Ishikawa (cell line): ENCODE data around the gene INKA1.

ENCODE experiments used
- CEBPB ChIP-seq: IDR thresholded peaks from 2 replicates; pipeline ENCODE4 v1.6.1; 2012
- CREB1 ChIP-seq: IDR thresholded peaks from 2 replicates; pipeline ENCODE4 v1.6.1; 2012; ENCODE audit warnings: low read depth
- EGR1 ChIP-seq: IDR thresholded peaks from 2 replicates; pipeline ENCODE4 v1.6.1; 2012
- EP300 ChIP-seq: IDR thresholded peaks from 2 replicates; pipeline ENCODE4 v1.6.1; 2012; ENCODE audit warnings: borderline replicate concordance
- FOXM1 ChIP-seq: IDR thresholded peaks from 2 replicates; pipeline ENCODE4 v1.6.1; 2012; ENCODE audit warnings: low read depth, borderline replicate concordance
- MAX ChIP-seq: IDR thresholded peaks from 2 replicates; pipeline ENCODE4 v1.6.1; 2012
- NFIC ChIP-seq: IDR thresholded peaks from 2 replicates; pipeline ENCODE4 v1.6.1; 2012
- RAD21 ChIP-seq: IDR thresholded peaks from 2 replicates; pipeline ENCODE4 v1.6.1; 2012; ENCODE audit warnings: low read depth
- TAF1 ChIP-seq: IDR thresholded peaks from 2 replicates; pipeline ENCODE4 v1.6.1; 2012; ENCODE audit warnings: low read depth, mild to moderate bottlenecking
- TCF12 ChIP-seq: IDR thresholded peaks from 2 replicates; pipeline ENCODE4 v1.6.1; 2012; ENCODE audit warnings: low read depth
- TEAD4 ChIP-seq: IDR thresholded peaks from 2 replicates; pipeline ENCODE4 v1.6.1; 2012
- USF1 ChIP-seq: IDR thresholded peaks from 2 replicates; pipeline ENCODE4 v1.6.1; 2012
- YY1 ChIP-seq: IDR thresholded peaks from 2 replicates; pipeline ENCODE4 v1.6.1; 2012; ENCODE audit warnings: low read depth
- ZBTB7A ChIP-seq: IDR thresholded peaks from 2 replicates; pipeline ENCODE4 v1.6.1; 2012; ENCODE audit warnings: low read depth
- TF ChIP-seq, protein P1 (sequence below): IDR thresholded peaks from 2 replicates; pipeline ENCODE4 v1.6.1; 2012; ENCODE audit warnings: low read depth, mild to moderate bottlenecking

The INKA1 gene

GRCh38 chr3:49779358-49780079 lies 23.5 kb upstream of the INKA1 start:
- TF ChIP-seq RAD21 (no peak), EGR1 (no peak), MAX (no peak), EP300 (no peak)

- no peak for TF ChIP-seq TAF1
Observed at GRCh38 chr3:49780080-49780974, 22.7 kb upstream of the INKA1 start.

DNA sequence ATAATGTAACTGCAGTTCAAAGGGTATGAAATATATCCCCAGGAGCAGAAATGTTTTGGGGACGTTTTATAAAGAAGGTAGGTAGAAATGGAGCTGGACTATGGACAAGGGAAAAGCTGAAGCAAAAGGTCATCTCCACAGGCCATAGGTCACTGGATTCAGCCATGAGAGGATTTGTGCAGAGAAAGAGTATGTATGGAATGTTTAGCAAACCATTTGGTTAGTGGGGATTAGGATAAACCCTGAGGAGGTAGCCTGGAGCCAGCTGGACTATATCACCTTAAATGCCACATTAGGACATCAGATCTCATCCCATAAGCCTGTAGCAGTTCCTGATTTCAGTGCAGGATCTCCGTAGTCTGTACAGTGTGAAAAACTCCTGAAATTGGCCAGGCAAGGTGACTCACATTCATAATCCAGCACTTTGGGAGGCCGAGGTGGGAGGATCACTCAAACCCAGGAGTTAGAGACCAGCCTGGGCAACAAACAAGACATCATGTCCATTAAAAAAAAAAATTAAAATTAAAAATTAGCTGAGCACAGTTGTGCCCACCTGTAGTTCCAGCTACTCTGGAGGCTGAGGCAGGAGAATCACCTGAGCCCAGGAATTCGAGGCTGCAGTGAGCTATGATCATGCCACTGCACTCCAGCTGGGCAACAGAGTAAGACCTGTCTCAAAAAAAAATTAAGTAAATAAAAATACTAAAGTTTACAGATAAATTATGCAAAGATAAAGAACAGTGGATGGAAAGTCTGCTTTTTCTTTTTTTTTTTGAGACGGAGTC lies 21.5 kb upstream of the INKA1 start:
- TF ChIP-seq CREB1 (no peak), NFIC (no peak), TCF12 (no peak), FOXM1 (no peak), USF1 (no peak), EP300 (no peak), RAD21 (no peak), EGR1 (no peak), TEAD4 (no peak), YY1 (no peak), TAF1 (no peak), ZBTB7A (no peak), CEBPB (no peak), MAX (no peak)
- TF ChIP-seq, protein P1, sequence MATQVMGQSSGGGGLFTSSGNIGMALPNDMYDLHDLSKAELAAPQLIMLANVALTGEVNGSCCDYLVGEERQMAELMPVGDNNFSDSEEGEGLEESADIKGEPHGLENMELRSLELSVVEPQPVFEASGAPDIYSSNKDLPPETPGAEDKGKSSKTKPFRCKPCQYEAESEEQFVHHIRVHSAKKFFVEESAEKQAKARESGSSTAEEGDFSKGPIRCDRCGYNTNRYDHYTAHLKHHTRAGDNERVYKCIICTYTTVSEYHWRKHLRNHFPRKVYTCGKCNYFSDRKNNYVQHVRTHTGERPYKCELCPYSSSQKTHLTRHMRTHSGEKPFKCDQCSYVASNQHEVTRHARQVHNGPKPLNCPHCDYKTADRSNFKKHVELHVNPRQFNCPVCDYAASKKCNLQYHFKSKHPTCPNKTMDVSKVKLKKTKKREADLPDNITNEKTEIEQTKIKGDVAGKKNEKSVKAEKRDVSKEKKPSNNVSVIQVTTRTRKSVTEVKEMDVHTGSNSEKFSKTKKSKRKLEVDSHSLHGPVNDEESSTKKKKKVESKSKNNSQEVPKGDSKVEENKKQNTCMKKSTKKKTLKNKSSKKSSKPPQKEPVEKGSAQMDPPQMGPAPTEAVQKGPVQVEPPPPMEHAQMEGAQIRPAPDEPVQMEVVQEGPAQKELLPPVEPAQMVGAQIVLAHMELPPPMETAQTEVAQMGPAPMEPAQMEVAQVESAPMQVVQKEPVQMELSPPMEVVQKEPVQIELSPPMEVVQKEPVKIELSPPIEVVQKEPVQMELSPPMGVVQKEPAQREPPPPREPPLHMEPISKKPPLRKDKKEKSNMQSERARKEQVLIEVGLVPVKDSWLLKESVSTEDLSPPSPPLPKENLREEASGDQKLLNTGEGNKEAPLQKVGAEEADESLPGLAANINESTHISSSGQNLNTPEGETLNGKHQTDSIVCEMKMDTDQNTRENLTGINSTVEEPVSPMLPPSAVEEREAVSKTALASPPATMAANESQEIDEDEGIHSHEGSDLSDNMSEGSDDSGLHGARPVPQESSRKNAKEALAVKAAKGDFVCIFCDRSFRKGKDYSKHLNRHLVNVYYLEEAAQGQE, result no peak

DNA sequence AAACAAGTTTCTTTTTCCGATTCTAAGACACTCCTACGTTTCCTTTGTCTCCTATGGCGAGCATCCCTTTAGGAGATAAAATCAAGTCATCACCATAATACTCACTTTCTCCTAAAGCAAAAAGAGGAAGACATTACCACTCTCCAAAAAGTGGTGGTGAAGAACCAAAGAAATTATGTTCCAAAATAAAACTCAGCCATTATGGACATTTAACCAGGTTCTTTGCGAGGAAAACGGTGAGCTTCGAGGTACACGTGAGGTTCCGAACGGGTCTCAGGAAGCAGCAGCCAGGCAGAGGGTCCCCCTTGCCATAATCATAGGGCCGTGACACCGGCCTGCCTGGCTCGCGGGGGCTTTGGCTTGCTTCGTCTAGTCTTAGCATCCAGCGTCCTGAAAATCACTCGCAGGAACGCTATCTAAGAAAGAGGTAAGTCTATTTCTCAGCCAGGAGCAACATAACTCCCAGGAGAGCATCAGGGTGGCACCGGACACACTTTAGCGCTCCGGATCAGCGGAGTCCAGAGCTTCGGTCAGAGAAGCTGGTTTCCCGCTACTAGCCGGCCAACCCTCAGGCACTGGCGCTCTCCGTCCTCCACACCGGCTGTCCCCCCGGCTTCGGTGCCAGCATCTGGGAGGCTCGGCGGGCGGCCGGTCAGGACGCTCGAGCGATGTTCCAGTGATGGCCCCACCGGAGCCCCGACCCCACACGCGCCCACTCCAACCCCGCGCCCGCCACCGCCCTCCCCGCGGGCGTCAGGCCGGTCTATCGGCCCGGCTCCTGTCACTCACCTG lies 17.3 kb upstream of the INKA1 start:
- TF ChIP-seq USF1 (no peak), YY1 (no peak), TEAD4 (no peak), NFIC (no peak), MAX (peak; percentile 37), ZBTB7A (no peak), FOXM1 (no peak)
- TF ChIP-seq, protein P1, result no peak
